GM12801 (cell line): ENCODE results near the gene SCAMP2.
A peak's percentile ranks its signal among the peaks of the same experiment; 100 is the strongest.

Source experiments
- CTCF ChIP-seq: IDR thresholded peaks from one replicate; pipeline ENCODE4 v1.5.1; 2011; ENCODE audit warnings: control low read depth; ENCODE audit not compliant: insufficient read length; ENCODE audit errors: extremely low read depth

Gene SCAMP2

DNA sequence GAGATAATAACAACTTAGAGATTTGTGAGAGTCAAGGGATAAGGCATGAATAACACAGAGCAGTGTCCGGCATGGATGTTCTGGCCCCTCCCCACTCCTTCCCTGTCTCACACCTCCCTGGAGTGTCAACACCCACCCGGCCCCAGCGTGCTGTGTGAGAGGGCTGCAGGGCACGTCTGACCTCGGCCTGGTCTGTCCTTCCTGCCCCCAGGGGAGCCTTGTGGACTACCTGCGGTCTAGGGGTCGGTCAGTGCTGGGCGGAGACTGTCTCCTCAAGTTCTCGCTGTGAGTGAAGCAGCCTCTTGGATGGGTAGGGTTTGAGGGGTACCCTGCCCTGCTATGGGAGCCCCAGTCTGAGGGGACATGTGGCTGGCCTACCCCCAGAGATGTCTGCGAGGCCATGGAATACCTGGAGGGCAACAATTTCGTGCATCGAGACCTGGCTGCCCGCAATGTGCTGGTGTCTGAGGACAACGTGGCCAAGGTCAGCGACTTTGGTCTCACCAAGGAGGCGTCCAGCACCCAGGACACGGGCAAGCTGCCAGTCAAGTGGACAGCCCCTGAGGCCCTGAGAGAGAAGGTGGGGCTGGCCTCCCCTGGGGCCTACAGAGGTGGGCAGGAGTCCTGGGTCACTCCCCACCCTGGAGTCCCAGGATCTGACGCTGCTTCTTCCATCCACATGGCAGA, 71.7 kb downstream of the SCAMP2 start:
- no peak for TF ChIP-seq CTCF

DNA sequence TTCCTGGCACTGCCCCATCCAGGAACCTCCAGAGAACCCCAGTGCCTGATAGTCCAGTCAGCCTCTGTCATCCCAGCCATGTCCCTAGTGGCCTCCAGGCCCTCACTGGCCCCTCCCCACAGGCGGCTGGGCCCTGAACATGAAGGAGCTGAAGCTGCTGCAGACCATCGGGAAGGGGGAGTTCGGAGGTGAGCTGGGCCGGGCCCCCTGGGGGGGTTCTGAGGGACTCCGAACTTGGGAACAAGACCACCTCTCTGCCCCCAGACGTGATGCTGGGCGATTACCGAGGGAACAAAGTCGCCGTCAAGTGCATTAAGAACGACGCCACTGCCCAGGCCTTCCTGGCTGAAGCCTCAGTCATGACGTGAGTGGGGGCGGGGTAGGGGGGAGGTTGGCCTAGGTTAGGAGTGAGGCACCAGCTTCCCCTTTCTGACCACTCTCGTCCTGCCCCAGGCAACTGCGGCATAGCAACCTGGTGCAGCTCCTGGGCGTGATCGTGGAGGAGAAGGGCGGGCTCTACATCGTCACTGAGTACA, 72.5 kb downstream of the SCAMP2 start:
- TF ChIP-seq CTCF = no peak

GRCh38 chr15:74799856-74800558, 73.2 kb downstream of the SCAMP2 start:
- TF ChIP-seq CTCF = peak; percentile 22

DNA sequence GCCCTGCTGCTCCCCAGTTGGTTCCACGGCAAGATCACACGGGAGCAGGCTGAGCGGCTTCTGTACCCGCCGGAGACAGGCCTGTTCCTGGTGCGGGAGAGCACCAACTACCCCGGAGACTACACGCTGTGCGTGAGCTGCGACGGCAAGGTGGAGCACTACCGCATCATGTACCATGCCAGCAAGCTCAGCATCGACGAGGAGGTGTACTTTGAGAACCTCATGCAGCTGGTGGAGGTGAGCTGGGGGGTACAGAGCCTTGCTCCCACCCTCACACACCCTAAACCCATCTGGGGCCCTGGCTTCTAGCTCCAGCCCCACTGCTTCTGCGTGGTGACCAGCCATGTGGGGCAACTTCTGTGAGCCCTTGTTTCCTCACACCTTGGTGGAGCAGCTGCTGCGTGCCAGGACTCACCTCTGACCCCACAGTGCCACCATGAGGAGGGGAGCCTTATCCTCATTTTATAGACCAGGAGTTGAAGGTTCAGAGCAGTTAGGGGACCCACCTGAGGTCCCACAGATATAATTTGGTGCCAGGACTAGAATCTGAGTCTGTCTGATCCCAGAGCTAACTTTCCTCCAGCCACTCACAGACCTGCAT, 73.8 kb downstream of the SCAMP2 start:
- no peak for TF ChIP-seq CTCF

DNA sequence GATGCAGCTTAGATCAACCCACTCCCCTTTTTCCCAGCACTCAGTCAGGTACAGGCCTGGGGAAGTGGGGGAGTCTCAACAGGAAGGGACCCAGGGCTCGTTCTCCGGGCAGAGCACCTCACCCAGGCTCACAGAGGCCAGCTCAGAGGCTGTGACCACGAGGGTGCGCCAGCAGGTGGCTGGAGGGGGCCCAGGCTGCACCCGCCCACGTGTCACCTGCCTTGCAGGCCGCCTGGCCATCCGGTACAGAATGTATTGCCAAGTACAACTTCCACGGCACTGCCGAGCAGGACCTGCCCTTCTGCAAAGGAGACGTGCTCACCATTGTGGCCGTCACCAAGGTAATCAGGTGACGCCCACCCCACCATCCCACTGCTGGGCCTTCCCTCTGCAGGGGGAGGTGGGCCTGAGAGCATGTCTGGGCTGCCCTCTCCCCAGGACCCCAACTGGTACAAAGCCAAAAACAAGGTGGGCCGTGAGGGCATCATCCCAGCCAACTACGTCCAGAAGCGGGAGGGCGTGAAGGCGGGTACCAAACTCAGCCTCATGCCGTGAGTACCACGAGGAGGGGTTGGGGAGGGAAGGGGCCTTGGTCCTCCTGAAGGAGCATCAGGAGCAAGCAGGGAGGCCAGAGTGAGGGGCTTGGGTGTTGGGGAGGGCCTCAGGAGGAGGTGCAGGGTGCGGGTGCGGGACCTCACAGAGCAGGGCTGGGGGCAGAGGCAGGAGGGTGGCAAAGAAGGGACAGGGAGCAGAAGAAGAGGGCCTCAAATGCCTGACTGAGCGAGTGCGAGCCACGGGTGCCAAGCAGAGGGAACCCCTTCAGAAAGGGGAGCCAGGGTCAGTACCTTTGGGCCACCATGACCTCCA, 74.5 kb downstream of the SCAMP2 start:
- no peak for TF ChIP-seq CTCF

DNA sequence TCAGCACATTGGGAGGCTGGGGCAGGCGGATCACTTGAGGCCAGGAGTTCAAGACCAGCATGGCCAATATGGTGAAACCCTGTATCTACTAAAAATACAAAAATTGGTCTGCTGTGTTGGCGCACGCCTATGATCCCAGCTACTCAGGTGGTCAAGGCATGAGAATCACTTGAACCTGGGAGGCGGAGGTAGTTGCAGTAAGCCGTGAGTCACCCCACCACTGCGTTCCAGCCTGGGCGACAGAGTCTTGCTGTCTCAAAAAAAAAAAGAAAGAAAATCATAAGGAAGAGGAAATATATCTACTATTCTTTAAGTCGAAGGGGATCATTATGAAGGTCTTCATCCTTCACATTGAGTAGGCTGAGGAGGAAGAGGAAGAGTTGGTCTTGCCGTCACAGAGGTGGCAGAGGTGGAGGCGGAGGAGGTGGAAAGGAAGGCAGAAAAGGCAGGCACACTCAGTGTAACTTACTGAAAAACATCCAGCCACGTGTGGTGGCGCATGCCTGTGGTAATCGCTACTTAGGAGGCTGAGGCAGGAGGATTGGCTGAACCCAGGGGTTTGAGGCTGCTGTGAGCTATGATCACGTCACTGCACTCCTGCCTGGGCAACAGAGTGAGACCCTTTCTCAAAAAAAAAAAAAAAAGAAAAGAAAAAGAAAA, 77.1 kb downstream of the SCAMP2 start:
- TF ChIP-seq CTCF = no peak
